IMR-90 (cell line): ENCODE results near the gene CCDC7. TPM values are rescaled to one million over a fixed set of nuclear protein-coding genes. Genes with fewer than 3 reads are reported as not detected.

Source experiments
- ATAC-seq: fragments of 200-7000 bp; cut with Tn5 transposase; 2 replicates; pipeline ENCODE4 v1.9.1; 2020; ENCODE audit warnings: low read depth, mild to moderate bottlenecking, moderate library complexity
- BruUV-seq: library from RNA; stranded (reverse); fragments of 400-500 nt; replicated peaks from 2 replicates; lab custom pipeline; 2021; lab: Mats Ljungman, UMichigan
- CTCF ChIA-PET: fragments of 300-600 bp; formaldehyde crosslinking; extraction: SDS; loops from one replicate; lab custom pipeline; 2021; ENCODE audit warnings: antibody characterized with exemption; lab: Yijun Ruan, JAX
- POLR2A ChIA-PET: fragments of 300-600 bp; sonication (Branson Sonifier 250); formaldehyde crosslinking; loops from one replicate; lab custom pipeline; 2022; ENCODE audit warnings: antibody characterized with exemption; ENCODE audit not compliant: unreplicated experiment; lab: Charles Lee
- DNase-seq: peaks from one replicate; pipeline ENCODE4 v3.0.0; 2013
- H2AFZ ChIP-seq: replicated peaks from 2 replicates; pipeline ENCODE3; 2013; ENCODE audit warnings: low read length, mild to moderate bottlenecking; ENCODE audit not compliant: poor library complexity
- H2AK5ac ChIP-seq: 2 replicates; pipeline ENCODE4 v1.6.1; 2013; ENCODE audit warnings: low read depth, low read length, inconsistent platforms
- H2AK9ac ChIP-seq: replicated peaks from 2 replicates; pipeline ENCODE3; 2013; ENCODE audit warnings: mild to moderate bottlenecking, low read depth, low read length, moderate library complexity; ENCODE audit not compliant: poor library complexity
- H2BK120ac ChIP-seq: 2 replicates; pipeline ENCODE4 v1.6.1; 2013; ENCODE audit warnings: low read depth, low read length, inconsistent platforms
- H2BK15ac ChIP-seq: 3 replicates; pipeline ENCODE4 v1.6.1; 2013; ENCODE audit warnings: low read depth, low read length, inconsistent platforms
- H2BK20ac ChIP-seq: 2 replicates; pipeline ENCODE4 v1.6.1; 2013; ENCODE audit warnings: low read depth, mild to moderate bottlenecking, inconsistent platforms, low read length, moderate library complexity
- H2BK5ac ChIP-seq: 2 replicates; pipeline ENCODE4 v1.6.1; 2013; ENCODE audit warnings: mild to moderate bottlenecking, low read depth, low read length, inconsistent platforms; ENCODE audit not compliant: poor library complexity, severe bottlenecking
- H3K14ac ChIP-seq: replicated peaks from 2 replicates; pipeline ENCODE4 v1.6.1; 2013; ENCODE audit warnings: low read depth, low read length, inconsistent platforms
- H3K18ac ChIP-seq: 2 replicates; pipeline ENCODE4 v1.6.1; 2013; ENCODE audit warnings: low read depth, low read length, control low read depth
- H3K23ac ChIP-seq: 2 replicates; pipeline ENCODE4 v1.6.1; 2013; ENCODE audit warnings: low read depth, low read length, inconsistent platforms
- H3K27ac ChIP-seq: 2 replicates; pipeline ENCODE4 v1.5.1; 2013; ENCODE audit warnings: mild to moderate bottlenecking, control low read depth, low read length; ENCODE audit not compliant: insufficient read depth
- H3K27me3 ChIP-seq: 2 replicates; pipeline ENCODE4 v1.6.1; 2013; ENCODE audit warnings: low read length; ENCODE audit not compliant: control insufficient read depth, insufficient read depth
- H3K36me3 ChIP-seq: 2 replicates; pipeline ENCODE4 v1.6.1; 2013; ENCODE audit warnings: low read length, mixed read lengths; ENCODE audit not compliant: control insufficient read depth, insufficient read depth
- H3K4ac ChIP-seq: 2 replicates; pipeline ENCODE4 v1.6.1; 2013; ENCODE audit warnings: low read depth, low read length, inconsistent platforms
- H3K4me1 ChIP-seq: 2 replicates; pipeline ENCODE4 v1.6.1; 2013; ENCODE audit warnings: low read length, mixed read lengths; ENCODE audit not compliant: control insufficient read depth, insufficient read depth
- H3K4me2 ChIP-seq: 2 replicates; pipeline ENCODE4 v1.6.1; 2013; ENCODE audit warnings: low read depth, mild to moderate bottlenecking, control low read depth, low read length, moderate library complexity
- H3K4me3 ChIP-seq: 2 replicates; pipeline ENCODE4 v1.5.1; 2013; ENCODE audit warnings: low read depth, mild to moderate bottlenecking, control low read depth, low read length, moderate library complexity; ENCODE audit not compliant: insufficient read depth
- H3K56ac ChIP-seq: 2 replicates; pipeline ENCODE4 v1.6.1; 2013; ENCODE audit warnings: low read length, inconsistent platforms; ENCODE audit not compliant: insufficient read depth; ENCODE audit errors: extremely low read depth
- H3K79me1 ChIP-seq, 2 experiments: 2 replicates each; pipeline ENCODE4 v1.6.1; 2013; ENCODE audit warnings: low read length in 2 of 2, inconsistent platforms in 1 of 2, low read depth in 1 of 2
- H3K9ac ChIP-seq: 2 replicates; pipeline ENCODE4 v1.6.1; 2013; ENCODE audit warnings: low read depth, low read length, control low read depth
- H3K9me1 ChIP-seq: 2 replicates; pipeline ENCODE4 v1.6.1; 2013; ENCODE audit warnings: low read length, inconsistent platforms; ENCODE audit not compliant: insufficient read depth
- H3K9me3 ChIP-seq: 2 replicates; pipeline ENCODE4 v1.6.1; 2013; ENCODE audit warnings: low read length; ENCODE audit not compliant: control insufficient read depth, insufficient read depth
- H4K20me1 ChIP-seq: 2 replicates; pipeline ENCODE4 v1.6.1; 2013; ENCODE audit warnings: low read length, inconsistent platforms; ENCODE audit not compliant: insufficient read depth
- H4K5ac ChIP-seq: 2 replicates; pipeline ENCODE4 v1.6.1; 2013; ENCODE audit warnings: mild to moderate bottlenecking, low read depth, low read length, control low read depth
- H4K8ac ChIP-seq, 2 experiments: 2 replicates each; pipeline ENCODE4 v1.6.1; 2013; ENCODE audit warnings: low read depth in 2 of 2, low read length in 2 of 2, control low read depth in 1 of 2, inconsistent platforms in 1 of 2
- H4K91ac ChIP-seq: 2 replicates; pipeline ENCODE4 v1.6.1; 2013; ENCODE audit warnings: low read depth, low read length, inconsistent platforms; ENCODE audit not compliant: insufficient read depth
- BHLHE40 ChIP-seq: fragments of 150-350 bp; IDR thresholded peaks from 2 replicates; pipeline ENCODE4 v1.6.1; 2016; ENCODE audit warnings: mild to moderate bottlenecking, low read depth, low read length
- CEBPB ChIP-seq: IDR thresholded peaks from 2 replicates; pipeline ENCODE4 v1.6.1; 2012; ENCODE audit warnings: low read depth, low read length, improper control_type of control experiment
- ELK1 ChIP-seq: fragments of 150-350 bp; IDR thresholded peaks from 2 replicates; pipeline ENCODE4 v1.6.1; 2016; ENCODE audit warnings: low read depth, mild to moderate bottlenecking, low read length, moderate library complexity, borderline replicate concordance
- FOS ChIP-seq: fragments of 150-350 bp; IDR thresholded peaks from 2 replicates; pipeline ENCODE4 v1.6.1; 2016; ENCODE audit warnings: low read depth, low read length
- MXI1 ChIP-seq: IDR thresholded peaks from 2 replicates; pipeline ENCODE4 v1.6.1; 2012; ENCODE audit warnings: low read depth, mild to moderate bottlenecking, low read length, moderate library complexity, borderline replicate concordance
- WGBS, 2 experiments: methylation state at CpG; one replicate each; pipeline versions ENCODE4 v1.1.5 to v1.1.7; 2013; ENCODE audit warnings: missing lambda C conversion rate in 2 of 2; ENCODE audit not compliant: insufficient read length in 1 of 2; ENCODE audit errors: extremely low coverage in 2 of 2; 5-methylcytosine and 5-hydroxymethylcytosine counted together
- dilution Hi-C: fragments of 300-500 bp; cut with HindIII; formaldehyde crosslinking; loops from one replicate; pipeline ENCODE4 v1.14.3; 2018; ENCODE audit warnings: low sequenced_read_pairs; ENCODE audit not compliant: unreplicated experiment
- in situ Hi-C: fragments of 300-500 bp; cut with MboI; formaldehyde crosslinking; loops from 3 replicates; pipeline ENCODE4 v1.14.3; 2019; ENCODE audit warnings: low sequenced_read_pairs, inconsistent platforms, mixed read lengths
- intact Hi-C: fragments of 100-400 bp; cut with micrococcal nuclease; formaldehyde crosslinking; loops from 2 replicates; pipeline ENCODE4 v1.10.0; 2022
- polyA plus RNA-seq, 3 experiments: library from polyadenylated mRNA; depleted of rRNA; stranded (reverse); fragments of >200 nt; gene quantifications; 2 replicates each; pipeline ENCODE4 v1.2.3, GENCODE V29; 2012; ENCODE audit warnings: low replicate concordance in 1 of 3
- total RNA-seq: library from RNA; depleted of rRNA; stranded (reverse); fragments of >200 nt; gene quantifications from 2 replicates; pipeline ENCODE4 v1.2.3, GENCODE V29; 2012

CCDC7 gene
- total and polyA plus RNA-seq, 2 of the 4 experiments (the other 2 are of a cell fraction): 0.74 to 4.3 TPM

GRCh38 chr10:32684291-32684690, 238.4 kb downstream of the CCDC7 start:
- Histone ChIP-seq H3K79me1 (no peaks in the 10 kb centered on the region), H2BK120ac (no peak overlapping the region), H3K9me3 (no peaks in the 10 kb centered on the region), H3K18ac (no peak overlapping the region), H4K8ac (no peak overlapping the region), H2BK15ac (no peak overlapping the region), H3K4ac (no peak overlapping the region), H3K4me3 (no peak overlapping the region), H3K23ac (no peak overlapping the region), H2BK5ac (no peak overlapping the region), H3K27me3 (no peaks in the 10 kb centered on the region), H2AK9ac (no peak overlapping the region), H3K27ac (no peak overlapping the region), H3K56ac (no peak overlapping the region), H3K4me1 (no peaks in the 10 kb centered on the region), H3K36me3 (no peaks in the 10 kb centered on the region), H3K9me1 (no peaks in the 10 kb centered on the region), H2BK20ac (no peak overlapping the region), H3K4me2 (no peak overlapping the region), H3K14ac (no peak overlapping the region), H4K91ac (no peak overlapping the region), H4K20me1 (no peaks in the 10 kb centered on the region), H4K5ac (no peak overlapping the region), H3K9ac (no peak overlapping the region), H2AFZ (no peak overlapping the region), H2AK5ac (no peak overlapping the region)
- in situ Hi-C loops (no loop called here), intact Hi-C loops (no loop called here), dilution Hi-C loops (no loop called here)
- ChIA-PET POLR2A (no interaction called here), CTCF (no interaction called here)
- no CpG with 5 or more reads among the region's 2 CpGs for WGBS, 2 experiments
- BruUV-seq: no TSS peak
- ATAC-seq (no peak), DNase-seq (no peak)
- no peak for TF ChIP-seq CEBPB
- TF ChIP-seq BHLHE40: no peak
- TF ChIP-seq ELK1: no peak
- TF ChIP-seq MXI1: no peak
- no peak for TF ChIP-seq FOS
